HepG2 (cell line): ENCODE measurements around the gene CCNF.
A peak's percentile ranks its signal among the peaks of the same experiment; 100 is the strongest.

Experiments used
- CREB1 ChIP-seq, 2 experiments: fragments of 450-650 bp in 1 of 2; IDR thresholded peaks; 2 replicates each; pipeline ENCODE4 v1.6.1; 2016 to 2017; ENCODE audit warnings: control low read depth in 1 of 2, mild to moderate bottlenecking in 1 of 2, missing compliant biosample characterization in 1 of 2, missing genetic modification characterization in 1 of 2
- CTCF ChIP-seq: sonication (generic); formaldehyde crosslinking; IDR thresholded peaks from 2 replicates; pipeline ENCODE4 v1.5.0; 2020; ENCODE audit warnings: mild to moderate bottlenecking, missing genetic modification reagents, moderate library complexity
- NKX3-1 ChIP-seq: sonication (generic); formaldehyde crosslinking; IDR thresholded peaks from 2 replicates; pipeline ENCODE4 v1.5.0; 2020; ENCODE audit warnings: missing genetic modification reagents
- POLR2AphosphoS5 ChIP-seq: IDR thresholded peaks from 2 replicates; pipeline ENCODE4 v1.6.1; 2012; ENCODE audit warnings: low read depth, low read length
- PREB ChIP-seq: sonication (generic); formaldehyde crosslinking; IDR thresholded peaks from 2 replicates; pipeline ENCODE4 v1.4.0; 2020; ENCODE audit warnings: missing genetic modification reagents
- ZNF670 ChIP-seq: sonication (generic); formaldehyde crosslinking; IDR thresholded peaks from 2 replicates; pipeline ENCODE4 v1.8.0; 2022; ENCODE audit warnings: mild to moderate bottlenecking, missing genetic modification reagents, borderline replicate concordance

GRCh38 chr16:2429771-2430663 is 770 bp downstream of the CCNF start:
- peak; percentile 67 for TF ChIP-seq CTCF (CRISPR knock-in tag)
- no peak for TF ChIP-seq PREB (CRISPR knock-in tag)
- no peak for TF ChIP-seq ZNF670
- no peak for TF ChIP-seq NKX3-1
- no peak for TF ChIP-seq POLR2AphosphoS5
- TF ChIP-seq CREB1 (IDR thresholded peaks at IDR 0.05), result no peak
- TF ChIP-seq CREB1 (CRISPR knock-in tag; IDR thresholded peaks at IDR 0.05), result no peak
